G401 (cell line): ENCODE results near the gene RUBCNL. TPM values are rescaled to one million over a fixed set of nuclear protein-coding genes. Genes with fewer than 3 reads are reported as not detected.

Source experiments
- DNase-seq: peaks from one replicate; pipeline ENCODE4 v3.0.0-alpha.2; 2015; ENCODE audit warnings: low spot score
- in situ Hi-C: cut with HindIII; loops from 2 replicates; pipeline ENCODE4 v1.10.0; 2016; ENCODE audit warnings: low sequenced_read_pairs, mixed read lengths
- total RNA-seq: library from RNA; depleted of rRNA; stranded (reverse); fragments of >200 nt; shearing (Covaris generic); gene quantifications from 2 replicates; pipeline ENCODE4 v1.2.3, GENCODE V29; 2014; rRNA removed

Gene RUBCNL
- total RNA-seq, 1 experiment from 2014 or later, result not detected

- DNase-seq, result no peak
- in situ Hi-C loops, result no loop called here
Measured at GRCh38 chr13:46314587-46314986, 72.5 kb downstream of the RUBCNL start.

GRCh38 chr13:46313432-46314257 is 73.4 kb downstream of the RUBCNL start:
- DNase-seq, result no peak
- in situ Hi-C loops, result no loop called here

DNA sequence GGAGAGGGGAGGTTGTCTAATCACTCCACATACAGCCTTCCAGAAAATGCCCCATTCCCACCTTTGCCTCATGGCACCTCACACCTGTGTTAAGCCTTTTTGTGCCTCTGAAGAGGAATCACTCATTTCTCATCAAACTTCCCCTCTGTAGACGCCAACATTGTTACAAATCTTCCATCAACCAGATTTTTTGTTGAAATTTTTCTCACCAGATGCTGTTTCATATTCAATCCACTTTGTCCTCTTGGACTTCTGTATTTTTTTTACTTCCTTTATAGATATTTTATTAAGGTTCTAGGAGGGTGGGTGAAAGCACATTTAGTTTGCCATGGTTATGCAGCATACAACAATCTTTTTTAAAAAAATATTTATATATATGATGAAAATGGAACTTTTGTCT is 74.0 kb downstream of the RUBCNL start:
- DNase-seq, result no peak
- in situ Hi-C loops, result no loop called here

GRCh38 chr13:46311217-46311616 is 75.8 kb downstream of the RUBCNL start:
- no peak for DNase-seq
- in situ Hi-C loops, result no loop called here

DNA sequence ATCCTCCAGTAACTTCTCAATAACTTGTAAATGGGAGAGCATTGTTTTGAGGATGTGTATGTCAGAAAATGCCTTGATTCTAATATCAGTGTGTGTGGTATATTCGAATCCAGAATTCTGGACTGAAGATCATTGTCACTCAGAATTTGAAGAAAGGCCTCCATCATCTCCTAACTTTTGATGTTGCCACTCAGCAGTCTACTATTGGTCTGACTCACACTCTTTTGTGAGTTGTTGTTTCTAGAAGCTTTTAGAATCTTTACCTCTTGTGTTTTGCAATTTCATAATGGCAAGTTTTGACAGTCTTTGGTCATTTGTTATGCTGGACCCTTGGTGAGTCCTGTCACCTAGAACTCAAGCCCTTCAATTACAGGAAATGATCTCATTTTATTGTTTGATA is 77.0 kb downstream of the RUBCNL start:
- in situ Hi-C loops, result no loop called here
- DNase-seq, result no peak

- in situ Hi-C loops, result no loop called here
- DNase-seq, result no peak
Measured at GRCh38 chr13:46307554-46307953, 79.5 kb downstream of the RUBCNL start.

GRCh38 chr13:46304546-46304945 is 82.5 kb downstream of the RUBCNL start:
- in situ Hi-C loops, result no loop called here
- DNase-seq, result no peak

DNA sequence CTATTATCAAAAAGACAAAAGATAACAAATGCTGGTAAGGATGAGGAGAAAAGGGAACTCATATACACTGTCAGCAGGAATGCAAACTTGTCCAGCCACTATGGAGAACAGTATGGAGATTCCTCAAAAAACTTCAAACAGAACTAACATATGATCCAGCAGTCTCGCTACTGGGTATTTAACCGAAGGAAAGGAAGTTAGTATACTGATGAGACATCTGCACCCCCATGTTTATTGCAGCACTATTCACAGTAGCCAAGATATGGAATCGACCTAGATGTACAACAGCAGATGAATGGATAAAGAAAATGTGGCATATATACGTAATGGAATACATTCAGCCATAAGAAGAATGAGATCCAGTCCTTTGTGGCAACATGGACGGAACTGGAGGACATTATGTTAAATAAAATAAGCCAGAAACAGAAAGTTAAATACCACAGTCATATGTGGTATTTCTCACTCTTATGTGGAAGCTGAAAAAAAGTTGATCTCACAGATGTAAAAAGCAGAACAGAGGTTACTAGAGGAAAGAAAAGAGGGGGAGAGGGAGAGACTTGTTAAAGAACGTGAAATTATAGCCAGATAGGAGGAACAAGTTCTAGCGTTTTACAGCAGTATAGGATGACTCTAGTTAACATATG is 83.2 kb downstream of the RUBCNL start:
- DNase-seq, result no peak
- in situ Hi-C loops, result no loop called here

- DNase-seq, result no peak
- in situ Hi-C loops, result no loop called here
Measured at GRCh38 chr13:46297361-46297811, 89.7 kb downstream of the RUBCNL start.

DNA sequence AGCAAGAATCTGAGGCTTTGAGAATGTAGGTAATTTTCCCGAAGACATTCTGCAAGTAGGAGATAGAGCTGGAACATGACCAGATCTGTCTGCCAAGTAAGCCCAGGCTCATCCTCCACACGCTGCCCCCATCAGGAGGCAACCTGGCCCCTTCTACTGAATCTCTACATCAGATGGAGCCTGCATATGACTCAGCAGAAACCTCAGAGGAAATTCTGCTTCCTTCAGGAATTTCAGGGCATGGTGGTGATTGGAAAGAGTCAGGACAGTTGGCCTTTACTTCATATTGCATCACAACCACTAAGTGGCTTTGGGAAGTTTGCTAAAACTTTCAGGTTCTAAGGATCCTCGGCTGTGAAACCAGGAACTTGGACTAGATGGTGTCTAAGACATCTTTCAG is 90.1 kb downstream of the RUBCNL start:
- DNase-seq, result no peak
- in situ Hi-C loops, result no loop called here

GRCh38 chr13:46296115-46296822 is 90.8 kb downstream of the RUBCNL start:
- no peak for DNase-seq
- in situ Hi-C loops, result no loop called here

DNA sequence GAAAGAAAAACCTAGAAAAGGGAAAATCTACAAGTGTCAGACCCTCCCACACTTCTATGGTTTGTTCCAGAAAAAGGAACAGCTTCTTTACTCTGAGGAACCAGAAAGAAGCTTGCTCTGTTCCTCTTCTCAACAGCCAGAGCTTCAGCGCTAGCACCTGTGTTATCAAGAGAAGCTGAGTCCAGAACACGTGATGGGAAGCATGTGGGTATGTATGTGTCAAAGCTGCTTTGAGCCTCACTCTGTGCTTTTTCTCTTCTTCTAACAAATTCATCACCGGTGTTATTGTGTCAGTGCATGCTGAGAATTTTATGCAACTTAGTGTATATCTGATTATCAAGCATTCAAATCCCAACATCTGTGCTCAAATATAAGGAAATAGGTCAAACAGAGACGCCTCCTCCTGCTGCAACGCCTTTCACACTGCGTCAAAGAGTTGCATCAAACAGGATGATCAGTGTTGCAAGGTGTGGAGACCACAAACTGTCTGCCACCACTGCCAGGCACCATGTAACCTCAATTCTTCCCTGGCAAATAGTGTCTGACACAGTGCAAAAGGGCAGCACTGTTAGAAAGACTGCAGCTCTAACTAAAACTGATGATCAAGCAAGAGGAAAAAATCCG is 91.4 kb downstream of the RUBCNL start:
- DNase-seq, result no peak
- in situ Hi-C loops, result no loop called here

DNA sequence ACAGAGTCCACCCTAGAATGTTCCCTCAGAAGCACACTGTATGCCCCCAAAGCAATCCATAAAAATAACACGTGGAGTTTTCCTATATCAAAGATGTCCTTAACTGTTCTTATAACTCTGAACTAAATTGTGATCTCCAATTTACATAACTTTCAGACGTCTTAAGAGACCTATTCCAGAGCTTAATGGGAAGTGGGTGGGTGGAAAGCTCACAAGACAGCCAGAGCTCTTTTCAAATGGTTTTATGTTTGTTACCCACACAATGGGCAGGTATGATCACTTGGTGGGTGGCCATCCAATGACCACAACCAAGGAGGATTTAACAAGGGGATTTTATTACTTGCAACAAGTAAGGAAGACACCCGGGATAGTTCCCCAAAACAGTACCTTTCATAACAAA is 93.6 kb downstream of the RUBCNL start:
- DNase-seq, result no peak

More for the DNA sequence above, 93.6 kb downstream of the RUBCNL start:
- in situ Hi-C loops, result no loop called here

Other genes starting within 250 kb of the RUBCNL start
- not detected in 2 replicates for gene LCP1, start 205.1 kb downstream of the RUBCNL start, total RNA-seq
- not detected in 2 replicates for gene LRRC63, start 175.3 kb downstream of the RUBCNL start, total RNA-seq
- gene LRCH1, start 165.9 kb upstream of the RUBCNL start, total RNA-seq, result 0.12 and 0.85 TPM in 2 replicates